NCI-H460 (cell line): Measurements from ENCODE around the gene KIF15. TPM values are rescaled to one million over a fixed set of nuclear protein-coding genes. Genes with fewer than 3 reads are reported as not detected.
"Not testable (repeated sequence)": the region's sequence is repeated elsewhere in the genome, so short reads cannot be mapped to it uniquely, and the experiment has no call there.

ENCODE experiments used
- DNase-seq: peaks from one replicate; pipeline ENCODE4 v3.0.0-alpha.2; 2016; ENCODE audit warnings: low read depth; ENCODE audit errors: extremely low read depth
- total RNA-seq: library from RNA; depleted of rRNA; stranded (reverse); fragments of >200 nt; shearing (Covaris generic); gene quantifications from 2 replicates; pipeline ENCODE4 v1.2.3, GENCODE V29; 2014

KIF15 gene
- total RNA-seq, 1 experiment from 2014 or later = 14.3 TPM

DNA sequence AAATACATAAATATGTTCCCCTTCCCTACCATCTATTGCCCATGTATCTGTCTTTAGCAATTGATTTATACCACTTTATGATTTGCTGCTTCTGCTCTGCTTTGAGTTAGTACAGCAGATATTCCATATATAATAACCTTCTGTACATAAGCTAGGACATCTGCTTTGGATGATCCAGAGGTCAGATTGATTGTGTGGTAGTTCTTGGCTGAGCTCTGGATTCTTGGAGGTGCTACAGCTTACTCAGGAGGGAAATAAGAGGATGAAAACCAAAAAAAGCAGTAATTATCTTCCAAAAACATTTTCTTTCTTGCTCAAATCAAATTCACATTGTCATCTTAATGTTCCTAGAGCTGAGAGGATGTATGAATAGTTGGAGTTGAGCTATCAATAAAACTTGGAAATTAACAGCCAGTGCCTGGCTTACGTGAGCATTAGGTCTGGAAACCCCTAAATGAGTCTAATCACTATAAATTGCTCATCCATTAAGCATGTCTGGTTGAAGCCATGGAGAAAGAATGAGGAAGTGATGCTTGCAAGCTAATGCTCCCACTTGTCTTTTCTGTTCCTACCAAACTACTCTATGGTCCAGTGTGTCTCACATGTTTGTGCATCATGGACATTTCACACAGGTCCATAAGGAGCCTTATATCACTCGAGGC is 63.8 kb downstream of the KIF15 start:
- no peak for DNase-seq

DNA sequence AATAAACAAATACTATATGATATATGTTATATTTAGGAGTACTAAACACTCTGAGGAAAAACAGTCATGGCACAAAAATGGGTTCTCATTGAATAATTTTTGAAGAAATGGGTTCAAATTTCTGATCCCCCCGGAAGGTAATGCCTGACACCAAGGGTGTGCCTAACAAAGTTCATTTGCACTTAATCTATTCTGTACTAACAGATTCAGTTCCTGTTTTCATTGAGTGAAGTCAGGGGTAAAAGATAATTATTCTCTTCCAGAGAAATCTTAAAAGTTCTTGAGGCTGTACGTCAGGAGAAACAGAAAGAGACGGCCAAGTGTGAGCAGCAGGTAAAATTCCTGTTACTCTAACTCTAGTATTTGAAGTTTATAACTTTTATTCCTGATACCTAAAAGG is 65.6 kb downstream of the KIF15 start:
- no peak for DNase-seq

- DNase-seq = no peak
These were observed 69.6 kb downstream of the KIF15 start for GRCh38 chr3:44831232-44831631.

DNA sequence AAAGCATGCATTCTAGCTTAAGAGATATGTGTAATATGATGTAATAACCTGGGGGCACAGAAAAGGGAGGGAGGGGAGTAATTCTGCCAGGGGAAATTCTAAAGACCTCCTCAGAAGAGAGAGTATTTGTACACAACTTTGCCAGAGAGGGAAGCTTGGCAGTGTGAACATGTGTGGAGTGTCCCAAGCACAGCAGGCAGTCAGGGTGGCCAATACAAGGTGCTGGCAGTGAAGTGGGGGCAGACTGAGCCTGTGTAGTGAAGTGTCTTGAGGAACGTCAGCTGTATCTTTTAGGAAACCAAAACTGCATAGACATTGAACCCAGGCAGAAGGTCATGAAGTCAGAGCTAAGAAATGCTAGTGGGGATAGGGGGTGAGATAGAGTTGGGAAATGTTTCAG is 70.4 kb downstream of the KIF15 start:
- no peak for DNase-seq

GRCh38 chr3:44832965-44833364 is 71.4 kb downstream of the KIF15 start:
- no peak for DNase-seq

GRCh38 chr3:44833394-44833793 is 71.8 kb downstream of the KIF15 start:
- no peak for DNase-seq

- DNase-seq = no peak
These were observed 74.1 kb downstream of the KIF15 start for GRCh38 chr3:44835684-44836083.

GRCh38 chr3:44842376-44842775 is 80.8 kb downstream of the KIF15 start:
- DNase-seq = no peak

- no peak for DNase-seq
These were observed 84.2 kb downstream of the KIF15 start for GRCh38 chr3:44845528-44846520.

- DNase-seq = no peak
These were observed 87.0 kb downstream of the KIF15 start for GRCh38 chr3:44848634-44849033.

GRCh38 chr3:44856663-44857062 is 95.1 kb downstream of the KIF15 start:
- DNase-seq = not testable (repeated sequence)

DNA sequence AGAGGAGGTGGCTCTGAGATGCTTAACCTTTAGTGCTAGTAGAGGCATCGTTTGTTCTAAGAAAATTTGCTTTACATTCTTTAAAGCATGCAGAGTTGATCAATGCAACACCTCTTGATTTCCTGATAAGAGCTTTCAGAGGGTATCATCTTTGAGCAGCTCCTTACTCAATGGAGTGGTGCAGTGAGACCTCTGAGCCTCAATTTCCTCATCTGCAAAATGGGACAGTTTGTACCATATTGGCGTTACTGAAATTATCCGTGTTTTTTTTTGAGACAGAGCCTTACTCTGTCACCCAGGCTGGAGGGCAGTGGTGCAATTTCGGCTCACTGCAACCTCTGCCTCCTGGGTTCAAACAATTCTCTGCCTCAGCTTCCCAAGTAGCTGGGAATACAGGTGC is 98.5 kb downstream of the KIF15 start:
- no peak for DNase-seq

GRCh38 chr3:44861412-44862225 is 100.0 kb downstream of the KIF15 start, which contains the start of gene TMEM42:
Gene TMEM42 (plus strand): TSS chr3:44861912. CDS start chr3:44861925, 13 bp downstream.
- DNase-seq = peak; percentile 79

- no peak for DNase-seq
These were observed 100.6 kb downstream of the KIF15 start for GRCh38 chr3:44862226-44862637.

- DNase-seq = no peak
These were observed 103.9 kb downstream of the KIF15 start for GRCh38 chr3:44865272-44866035.

DNA sequence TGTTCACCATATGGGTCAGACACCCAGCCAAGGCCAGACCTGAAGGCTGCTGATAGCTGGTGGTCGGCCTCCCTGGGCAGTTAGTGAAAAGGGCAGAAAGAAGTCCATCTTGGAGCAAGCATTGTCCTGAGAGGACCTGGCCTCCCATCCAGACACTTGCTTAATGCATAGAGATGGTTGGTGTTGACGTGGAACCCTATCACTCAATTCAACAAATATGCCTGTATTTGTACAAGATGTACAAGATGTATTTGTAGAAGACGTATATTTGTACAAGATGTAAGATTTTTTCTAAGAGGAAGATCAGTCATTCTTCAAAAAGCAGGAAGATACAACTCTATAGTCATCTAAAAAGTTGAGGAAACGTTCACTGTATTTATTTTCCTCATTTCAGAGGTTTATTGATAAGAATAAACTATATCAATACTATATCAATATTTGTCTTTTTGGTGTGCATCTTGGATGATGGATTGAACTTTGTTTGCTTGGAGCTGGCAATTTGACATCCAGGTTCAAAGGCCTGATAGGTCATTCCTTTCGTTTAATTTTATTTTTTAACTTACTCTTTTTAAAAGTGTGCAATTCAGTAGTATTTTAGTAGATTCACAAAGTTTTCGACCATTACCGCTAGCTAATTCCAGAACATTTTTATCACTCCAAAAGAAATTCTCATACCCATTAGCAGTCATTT is 106.0 kb downstream of the KIF15 start:
- no peak for DNase-seq

DNA sequence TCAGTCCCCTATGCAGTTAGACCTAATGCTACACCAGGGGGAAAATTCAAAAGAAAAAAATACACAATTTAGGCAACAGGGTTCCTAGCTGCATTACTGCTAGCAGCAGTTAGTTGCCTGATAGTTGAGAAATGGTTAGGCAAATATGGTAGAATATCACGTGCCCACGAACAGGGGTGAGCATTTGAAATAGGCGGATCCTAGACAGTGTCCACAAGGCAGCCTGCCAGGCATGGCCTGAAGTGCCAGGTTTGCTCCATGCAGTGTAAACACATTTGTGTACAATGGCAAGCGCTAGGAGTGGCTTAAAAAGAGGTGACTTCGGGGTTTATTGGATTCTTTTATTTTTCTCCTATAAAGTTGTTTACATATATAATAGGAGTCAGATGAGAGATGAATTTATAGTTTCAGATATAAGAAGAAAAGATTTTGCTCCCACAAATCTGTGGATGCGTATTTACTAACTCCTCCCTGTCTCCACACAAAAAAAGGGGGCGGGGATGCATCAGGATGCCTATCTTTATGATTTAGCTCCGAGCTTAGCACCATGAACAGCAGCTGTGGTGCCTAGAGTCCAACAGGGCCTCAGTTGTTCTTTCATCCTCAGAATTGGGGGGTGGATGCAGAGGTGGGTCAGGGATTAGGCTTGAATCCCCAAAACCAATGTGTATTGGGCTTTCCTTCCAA is 108.9 kb downstream of the KIF15 start:
- DNase-seq = no peak

- no peak for DNase-seq
These were observed 112.7 kb downstream of the KIF15 start, which contains the start of gene TGM4 for GRCh38 chr3:44874308-44874707. Gene TGM4 (plus strand): TSS chr3:44874608. CDS start chr3:44874679, 71 bp downstream.

DNA sequence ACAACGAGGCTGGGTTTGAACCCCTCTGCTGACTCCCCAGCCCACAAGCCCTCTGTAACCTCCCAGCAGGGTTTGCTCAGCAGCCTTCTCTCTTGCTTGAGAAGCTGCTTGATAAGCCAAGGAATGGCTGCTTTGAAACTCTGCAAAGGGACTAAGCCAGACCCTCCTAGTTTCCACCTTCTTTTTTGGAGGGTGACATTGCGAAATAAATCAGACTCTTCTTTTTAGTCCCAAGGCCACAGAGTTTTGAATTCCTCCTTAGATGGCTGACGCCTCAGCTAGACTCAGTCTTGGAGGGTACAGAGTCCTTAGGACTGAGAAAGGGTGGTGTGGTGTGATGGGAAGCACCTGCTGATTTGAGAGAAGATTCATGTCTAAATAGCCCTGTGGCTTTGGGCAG is 114.0 kb downstream of the KIF15 start:
- DNase-seq = no peak
